Activated naive CD8-positive, alpha-beta T cell treated with anti-CD3 and anti-CD28 coated beads for 36 hours (primary cell): ENCODE measurements around the gene NMNAT2. TPM values are rescaled to one million over a fixed set of nuclear protein-coding genes. Genes with fewer than 3 reads are reported as not detected.
"Not testable (repeated sequence)": the region's sequence is repeated elsewhere in the genome, so short reads cannot be mapped to it uniquely, and the experiment has no call there.

ENCODE experiments used
- DNase-seq: peaks from one replicate; pipeline ENCODE4 v3.0.0; 2021
- H3K27ac Mint-ChIP-seq: one replicate; pipeline ENCODE4 v1.8.0; 2022; ENCODE audit warnings: mild to moderate bottlenecking, moderate library complexity, mixed read lengths
- H3K27me3 Mint-ChIP-seq: one replicate; pipeline ENCODE4 v1.8.0; 2022; ENCODE audit warnings: mild to moderate bottlenecking, mixed read lengths
- H3K36me3 Mint-ChIP-seq: one replicate; pipeline ENCODE4 v1.8.0; 2021; ENCODE audit warnings: mild to moderate bottlenecking, mixed read lengths
- H3K4me1 Mint-ChIP-seq: one replicate; pipeline ENCODE4 v1.8.0; 2021; ENCODE audit warnings: mixed read lengths
- H3K4me3 Mint-ChIP-seq: one replicate; pipeline ENCODE4 v1.8.0; 2022; ENCODE audit warnings: mild to moderate bottlenecking, moderate library complexity, mixed read lengths
- H3K9me3 Mint-ChIP-seq: one replicate; pipeline ENCODE4 v1.8.0; 2022; ENCODE audit warnings: mixed read lengths
- total RNA-seq, 2 experiments: library from RNA; stranded (reverse); gene quantifications; one replicate each; pipeline ENCODE4 v1.2.3, GENCODE V29; 2021

The NMNAT2 gene
- total RNA-seq, 2 experiments from 2014 or later: not detected

GRCh38 chr1:183282101-183282855 is 135.9 kb downstream of the NMNAT2 start:
- DNase-seq: no peak
- Mint-ChIP-seq H3K27ac (no peak overlapping the region), H3K4me3 (no peak overlapping the region), H3K36me3 (no peaks in the 10 kb centered on the region), H3K27me3 (peaks cover 17% of the 10 kb centered on the region), H3K4me1 (no peaks in the 10 kb centered on the region), H3K9me3 (no peaks in the 10 kb centered on the region)

- peak; percentile 64 for DNase-seq
- Mint-ChIP-seq H3K9me3 (no peaks in the 10 kb centered on the region), H3K4me3 (no peak overlapping the region), H3K27ac (no peak overlapping the region), H3K27me3 (peaks cover 17% of the 10 kb centered on the region), H3K36me3 (no peaks in the 10 kb centered on the region), H3K4me1 (no peaks in the 10 kb centered on the region)
Observed at GRCh38 chr1:183281553-183282091, 136.6 kb downstream of the NMNAT2 start.

GRCh38 chr1:183281039-183281438 is 137.1 kb downstream of the NMNAT2 start:
- no peaks in the 10 kb centered on the region for H3K36me3 Mint-ChIP-seq
- DNase-seq: no peak
- H3K4me1 Mint-ChIP-seq: no peaks in the 10 kb centered on the region
- H3K9me3 Mint-ChIP-seq: no peaks in the 10 kb centered on the region
- H3K27ac Mint-ChIP-seq: no peak overlapping the region
- H3K27me3 Mint-ChIP-seq: peaks cover 17% of the 10 kb centered on the region
- H3K4me3 Mint-ChIP-seq: no peak overlapping the region

GRCh38 chr1:183279835-183280234 is 138.3 kb downstream of the NMNAT2 start:
- Mint-ChIP-seq H3K27me3 (peaks cover 19% of the 10 kb centered on the region), H3K9me3 (no peaks in the 10 kb centered on the region), H3K4me1 (no peaks in the 10 kb centered on the region), H3K27ac (no peak overlapping the region), H3K36me3 (no peaks in the 10 kb centered on the region), H3K4me3 (no peak overlapping the region)
- DNase-seq: no peak

GRCh38 chr1:183278739-183279591 is 139.2 kb downstream of the NMNAT2 start:
- no peak overlapping the region for H3K27ac Mint-ChIP-seq
- peaks cover 15% of the 10 kb centered on the region for H3K27me3 Mint-ChIP-seq
- H3K4me1 Mint-ChIP-seq: no peaks in the 10 kb centered on the region
- no peak for DNase-seq
- no peaks in the 10 kb centered on the region for H3K36me3 Mint-ChIP-seq
- H3K4me3 Mint-ChIP-seq: no peak overlapping the region
- H3K9me3 Mint-ChIP-seq: no peaks in the 10 kb centered on the region

- Mint-ChIP-seq H3K27me3 (peaks cover 15% of the 10 kb centered on the region), H3K4me3 (no peak overlapping the region), H3K36me3 (no peaks in the 10 kb centered on the region), H3K4me1 (no peaks in the 10 kb centered on the region), H3K27ac (no peak overlapping the region), H3K9me3 (no peaks in the 10 kb centered on the region)
- DNase-seq: no peak
Observed at GRCh38 chr1:183277821-183278738, 140.1 kb downstream of the NMNAT2 start.

- Mint-ChIP-seq H3K27ac (no peak overlapping the region), H3K27me3 (peaks cover 5% of the 10 kb centered on the region), H3K9me3 (no peaks in the 10 kb centered on the region), H3K36me3 (no peaks in the 10 kb centered on the region), H3K4me1 (no peaks in the 10 kb centered on the region), H3K4me3 (no peak overlapping the region)
- no peak for DNase-seq
Observed at GRCh38 chr1:183276386-183277080, 141.6 kb downstream of the NMNAT2 start.

- no peak overlapping the region for H3K27ac Mint-ChIP-seq
- H3K9me3 Mint-ChIP-seq: no peaks in the 10 kb centered on the region
- no peaks in the 10 kb centered on the region for H3K36me3 Mint-ChIP-seq
- peaks cover 3% of the 10 kb centered on the region for H3K27me3 Mint-ChIP-seq
- DNase-seq: no peak
- H3K4me3 Mint-ChIP-seq: no peak overlapping the region
- no peaks in the 10 kb centered on the region for H3K4me1 Mint-ChIP-seq
Observed at GRCh38 chr1:183275322-183275721, 142.9 kb downstream of the NMNAT2 start.

- H3K27me3 Mint-ChIP-seq: peaks cover 3% of the 10 kb centered on the region
- no peak for DNase-seq
- H3K9me3 Mint-ChIP-seq: no peaks in the 10 kb centered on the region
- no peak overlapping the region for H3K4me3 Mint-ChIP-seq
- no peak overlapping the region for H3K27ac Mint-ChIP-seq
- H3K36me3 Mint-ChIP-seq: no peaks in the 10 kb centered on the region
- H3K4me1 Mint-ChIP-seq: no peaks in the 10 kb centered on the region
Observed at GRCh38 chr1:183274836-183275235, 143.3 kb downstream of the NMNAT2 start.

- DNase-seq, H3K4me1 Mint-ChIP-seq, H3K4me3 Mint-ChIP-seq, H3K9me3 Mint-ChIP-seq, H3K27me3 Mint-ChIP-seq, H3K36me3 Mint-ChIP-seq, H3K27ac Mint-ChIP-seq: not testable (repeated sequence)
Observed at GRCh38 chr1:183273984-183274383, 144.2 kb downstream of the NMNAT2 start.

GRCh38 chr1:183273300-183273699 is 144.9 kb downstream of the NMNAT2 start:
- H3K9me3 Mint-ChIP-seq: no peaks in the 10 kb centered on the region
- H3K27ac Mint-ChIP-seq: no peak overlapping the region
- no peaks in the 10 kb centered on the region for H3K4me1 Mint-ChIP-seq
- H3K36me3 Mint-ChIP-seq: no peaks in the 10 kb centered on the region
- peaks cover 3% of the 10 kb centered on the region for H3K27me3 Mint-ChIP-seq
- no peak for DNase-seq
- H3K4me3 Mint-ChIP-seq: no peak overlapping the region

- Mint-ChIP-seq H3K9me3 (no peaks in the 10 kb centered on the region), H3K36me3 (no peaks in the 10 kb centered on the region), H3K27me3 (peaks cover 9% of the 10 kb centered on the region), H3K27ac (no peak overlapping the region), H3K4me1 (no peaks in the 10 kb centered on the region), H3K4me3 (no peak overlapping the region)
- DNase-seq: no peak
Observed at GRCh38 chr1:183272390-183272848, 145.8 kb downstream of the NMNAT2 start.

- no peaks in the 10 kb centered on the region for H3K4me1 Mint-ChIP-seq
- peaks cover 14% of the 10 kb centered on the region for H3K27me3 Mint-ChIP-seq
- DNase-seq: no peak
- H3K27ac Mint-ChIP-seq: no peak overlapping the region
- H3K9me3 Mint-ChIP-seq: no peaks in the 10 kb centered on the region
- H3K36me3 Mint-ChIP-seq: no peaks in the 10 kb centered on the region
- no peak overlapping the region for H3K4me3 Mint-ChIP-seq
Observed at GRCh38 chr1:183270541-183271141, 147.5 kb downstream of the NMNAT2 start.
